Mesothelial cell of epicardium (in vitro differentiated cells): Measurements from ENCODE around the gene PRRG2. TPM values are rescaled to one million over a fixed set of nuclear protein-coding genes. Genes with fewer than 3 reads are reported as not detected.

Experiments used
- DNase-seq, 2 experiments: peaks; one replicate each; pipeline ENCODE4 v3.0.0; 2021; ENCODE audit warnings: low spot score in 2 of 2; ENCODE audit not compliant: unreplicated experiment in 2 of 2
- H3K27ac Mint-ChIP-seq: 2 replicates; pipeline ENCODE4 v1.8.0; 2021; ENCODE audit warnings: mixed read lengths
- H3K27me3 Mint-ChIP-seq: 2 replicates; pipeline ENCODE4 v1.8.0; 2021; ENCODE audit warnings: low read depth, mixed read lengths
- H3K36me3 Mint-ChIP-seq: 2 replicates; pipeline ENCODE4 v1.8.0; 2021; ENCODE audit warnings: mixed read lengths
- H3K4me1 Mint-ChIP-seq: 2 replicates; pipeline ENCODE4 v1.8.0; 2021; ENCODE audit warnings: mixed read lengths
- H3K4me3 Mint-ChIP-seq: 2 replicates; pipeline ENCODE4 v1.8.0; 2021; ENCODE audit warnings: mild to moderate bottlenecking, moderate library complexity, mixed read lengths
- H3K9me3 Mint-ChIP-seq: 2 replicates; pipeline ENCODE4 v1.8.0; 2021; ENCODE audit warnings: mixed read lengths
- CTCF ChIP-seq: fragments of 200-600 bp; sonication (generic); IDR thresholded peaks from one replicate; pipeline ENCODE4 v1.5.0; 2021; ENCODE audit warnings: antibody characterized with exemption; ENCODE audit not compliant: unreplicated experiment
- total RNA-seq: library from RNA; stranded (reverse); gene quantifications from 3 replicates; pipeline ENCODE4 v1.2.1, GENCODE V29; 2021

PRRG2 gene
- total RNA-seq, 1 donor from 2014 or later, result 0.87 TPM

GRCh38 chr19:49589502-49589905, 8.4 kb downstream of the PRRG2 start:
- no peaks in the 10 kb centered on the region for H3K36me3 Mint-ChIP-seq
- peaks cover 20% of the 10 kb centered on the region for H3K4me1 Mint-ChIP-seq
- no peak for TF ChIP-seq CTCF
- no peaks in the 10 kb centered on the region for H3K9me3 Mint-ChIP-seq
- H3K27ac Mint-ChIP-seq, result no peak overlapping the region
- DNase-seq, result no peak
- no peaks in the 10 kb centered on the region for H3K27me3 Mint-ChIP-seq
- no peak overlapping the region for H3K4me3 Mint-ChIP-seq

- no peak for TF ChIP-seq CTCF
- H3K4me1 Mint-ChIP-seq, result peaks cover 20% of the 10 kb centered on the region
- no peaks in the 10 kb centered on the region for H3K27me3 Mint-ChIP-seq
- peak overlapping the region; percentile 95 for H3K27ac Mint-ChIP-seq
- H3K4me3 Mint-ChIP-seq, result peak overlapping the region; percentile 86
- DNase-seq, result peak; percentile 90 to 96
- H3K36me3 Mint-ChIP-seq, result no peaks in the 10 kb centered on the region
- no peaks in the 10 kb centered on the region for H3K9me3 Mint-ChIP-seq
These were observed 9.2 kb downstream of the PRRG2 start for GRCh38 chr19:49590071-49590970.

GRCh38 chr19:49590971-49591730, 10.0 kb downstream of the PRRG2 start, which contains the start of gene PRR12:
Gene PRR12 (plus strand): TSS chr19:49591182. CDS start chr19:49591655, 473 bp downstream.
- H3K36me3 Mint-ChIP-seq, result no peaks in the 10 kb centered on the region
- no peaks in the 10 kb centered on the region for H3K9me3 Mint-ChIP-seq
- H3K27ac Mint-ChIP-seq, result peak within 1 kb of the TSS; percentile 95
- H3K27me3 Mint-ChIP-seq, result no peaks in the 10 kb centered on the region
- peak within 1 kb of the TSS; percentile 86 for H3K4me3 Mint-ChIP-seq
- peaks cover 20% of the 10 kb centered on the region for H3K4me1 Mint-ChIP-seq
- peak; percentile 55 to 67 for DNase-seq
- TF ChIP-seq CTCF, result no peak

- no peaks in the 10 kb centered on the region for H3K9me3 Mint-ChIP-seq
- TF ChIP-seq CTCF, result no peak
- H3K36me3 Mint-ChIP-seq, result no peaks in the 10 kb centered on the region
- H3K4me3 Mint-ChIP-seq, result peak overlapping the region; percentile 86
- DNase-seq, result peak; percentile 25 to 63
- peaks cover 20% of the 10 kb centered on the region for H3K4me1 Mint-ChIP-seq
- no peaks in the 10 kb centered on the region for H3K27me3 Mint-ChIP-seq
- H3K27ac Mint-ChIP-seq, result peak overlapping the region; percentile 91
These were observed 10.8 kb downstream of the PRRG2 start for GRCh38 chr19:49591731-49592485.

GRCh38 chr19:49592486-49593232, 11.5 kb downstream of the PRRG2 start:
- H3K27me3 Mint-ChIP-seq, result no peaks in the 10 kb centered on the region
- peak overlapping the region; percentile 86 for H3K4me3 Mint-ChIP-seq
- H3K36me3 Mint-ChIP-seq, result no peaks in the 10 kb centered on the region
- TF ChIP-seq CTCF, result no peak
- peak in 1 of 2 experiments; percentile 42 for DNase-seq
- no peaks in the 10 kb centered on the region for H3K9me3 Mint-ChIP-seq
- peaks cover 20% of the 10 kb centered on the region for H3K4me1 Mint-ChIP-seq
- peak overlapping the region; percentile 91 for H3K27ac Mint-ChIP-seq
